ENCODE data around the gene CREB1. TPM values are rescaled to one million over a fixed set of nuclear protein-coding genes. Genes with fewer than 3 reads are reported as not detected.
A peak's percentile ranks its signal among the peaks of the same experiment; 100 is the strongest.

CREB1 gene
- total and polyA plus RNA-seq, 12 donors = 4.6 to 62.2 (median 45.7) TPM

GRCh38 chr2:207571370-207571769, 41.6 kb downstream of the CREB1 start:
- Histone ChIP-seq H3K4me3 (no peak overlapping the region), H3K9me3 (no peaks in the 10 kb centered on the region), H3K36me3 (peaks cover 0 to 100% (median 39%) of the 10 kb centered on the region in 9 donors), H3K27ac (no peak overlapping the region), H3K27me3 (no peaks in the 10 kb centered on the region), H3K4me1 (peaks cover 0 to 7% (median 0%) of the 10 kb centered on the region in 9 donors)
- no peak for DNase-seq
- TF ChIP-seq, protein P1, sequence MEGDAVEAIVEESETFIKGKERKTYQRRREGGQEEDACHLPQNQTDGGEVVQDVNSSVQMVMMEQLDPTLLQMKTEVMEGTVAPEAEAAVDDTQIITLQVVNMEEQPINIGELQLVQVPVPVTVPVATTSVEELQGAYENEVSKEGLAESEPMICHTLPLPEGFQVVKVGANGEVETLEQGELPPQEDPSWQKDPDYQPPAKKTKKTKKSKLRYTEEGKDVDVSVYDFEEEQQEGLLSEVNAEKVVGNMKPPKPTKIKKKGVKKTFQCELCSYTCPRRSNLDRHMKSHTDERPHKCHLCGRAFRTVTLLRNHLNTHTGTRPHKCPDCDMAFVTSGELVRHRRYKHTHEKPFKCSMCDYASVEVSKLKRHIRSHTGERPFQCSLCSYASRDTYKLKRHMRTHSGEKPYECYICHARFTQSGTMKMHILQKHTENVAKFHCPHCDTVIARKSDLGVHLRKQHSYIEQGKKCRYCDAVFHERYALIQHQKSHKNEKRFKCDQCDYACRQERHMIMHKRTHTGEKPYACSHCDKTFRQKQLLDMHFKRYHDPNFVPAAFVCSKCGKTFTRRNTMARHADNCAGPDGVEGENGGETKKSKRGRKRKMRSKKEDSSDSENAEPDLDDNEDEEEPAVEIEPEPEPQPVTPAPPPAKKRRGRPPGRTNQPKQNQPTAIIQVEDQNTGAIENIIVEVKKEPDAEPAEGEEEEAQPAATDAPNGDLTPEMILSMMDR (IDR thresholded peaks at IDR 0.05) = no peak
- no peak for ATAC-seq
- intact Hi-C loops (cut with DNase I) = no loop called here
- WGBS, 2 donors = 86 to 87% methylated on average over 3 of the region's 3 CpGs

- WGBS, 2 donors = 64 to 79% methylated on average over 4 of the region's 4 CpGs
- no peaks in the 10 kb centered on the region for H3K9me3 ChIP-seq
- peaks cover 0 to 11% (median 0%) of the 10 kb centered on the region in 9 donors for H3K4me1 ChIP-seq
- TF ChIP-seq, protein P1 (IDR thresholded peaks at IDR 0.05) = no peak
- no peak overlapping the region for H3K4me3 ChIP-seq
- ATAC-seq (peak in 5 of 8 donors; percentile 29 to 78 (median 65)), DNase-seq (peak in 1 of 2 donors; percentile 34)
- H3K27me3 ChIP-seq = no peaks in the 10 kb centered on the region
- peaks cover 0 to 96% (median 37%) of the 10 kb centered on the region in 9 donors for H3K36me3 ChIP-seq
- intact Hi-C loops (cut with DNase I) = no loop called here
- no peak overlapping the region for H3K27ac ChIP-seq
Measured at GRCh38 chr2:207584952-207585351, 55.2 kb downstream of the CREB1 start.

DNA sequence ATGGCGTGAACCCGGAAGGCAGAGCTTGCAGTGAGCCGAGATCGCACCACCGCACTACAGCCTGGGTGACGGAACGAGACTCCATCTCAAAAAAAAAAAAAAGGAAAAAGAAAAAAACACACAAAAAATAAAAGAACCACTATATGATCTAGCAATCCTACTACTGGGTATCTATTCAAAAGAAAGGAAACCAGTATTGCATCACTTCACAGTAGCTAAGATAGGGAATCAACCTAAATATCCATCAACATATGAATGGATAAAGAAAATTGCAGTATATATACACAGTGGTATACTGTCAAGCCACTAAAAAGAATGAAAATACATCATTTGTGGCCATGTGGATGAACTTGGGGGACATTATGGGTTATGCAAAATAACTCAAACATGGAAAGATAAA, 57.5 kb downstream of the CREB1 start:
- H3K27me3 ChIP-seq = no peaks in the 10 kb centered on the region
- intact Hi-C loops (cut with DNase I) = no loop called here
- ATAC-seq (no peak), DNase-seq (no peak)
- peaks cover 0 to 92% (median 32%) of the 10 kb centered on the region in 9 donors for H3K36me3 ChIP-seq
- H3K27ac ChIP-seq = no peak overlapping the region
- no peak overlapping the region for H3K4me3 ChIP-seq
- TF ChIP-seq, protein P1 (IDR thresholded peaks at IDR 0.05) = no peak
- H3K4me1 ChIP-seq = peaks cover 0 to 10% (median 0%) of the 10 kb centered on the region in 9 donors
- WGBS, 2 donors = 96 to 98% methylated on average over 7 of the region's 7 CpGs
- peaks cover 0 to 15% (median 9%) of the 10 kb centered on the region in 11 donors for H3K9me3 ChIP-seq

- H3K9me3 ChIP-seq = peaks cover 0 to 22% (median 11%) of the 10 kb centered on the region in 11 donors
- no peak for ATAC-seq
- no peak overlapping the region for H3K27ac ChIP-seq
- no peak for DNase-seq
- H3K27me3 ChIP-seq = no peaks in the 10 kb centered on the region
- peaks cover 0 to 92% (median 28%) of the 10 kb centered on the region in 9 donors for H3K36me3 ChIP-seq
- no peak overlapping the region for H3K4me3 ChIP-seq
- peaks cover 0 to 5% (median 0%) of the 10 kb centered on the region in 9 donors for H3K4me1 ChIP-seq
- intact Hi-C loops (cut with DNase I) = no loop called here
- TF ChIP-seq, protein P1 (IDR thresholded peaks at IDR 0.05) = no peak
Measured at GRCh38 chr2:207589143-207589542, 59.4 kb downstream of the CREB1 start.
